ENCODE data around the gene ELL3.

DNA sequence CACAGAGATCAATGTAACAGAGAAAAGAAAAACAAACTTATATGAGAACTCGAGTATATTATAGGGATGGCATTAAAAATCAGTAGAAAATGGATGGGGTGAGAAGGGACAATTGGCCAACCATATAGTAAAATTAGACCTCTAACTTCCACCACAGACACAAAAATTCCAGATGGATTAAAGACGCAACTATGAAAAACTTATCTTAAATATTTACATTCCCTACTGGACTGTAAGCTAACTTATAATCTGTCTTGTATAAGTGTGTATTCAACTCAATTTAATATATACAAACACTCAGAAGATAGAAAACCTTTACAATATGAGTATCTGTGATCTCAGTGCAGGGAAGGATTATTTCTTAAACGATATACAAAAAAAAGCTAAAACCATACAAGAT is 44.7 kb upstream of the ELL3 start:
- TF ChIP-seq, protein P1, sequence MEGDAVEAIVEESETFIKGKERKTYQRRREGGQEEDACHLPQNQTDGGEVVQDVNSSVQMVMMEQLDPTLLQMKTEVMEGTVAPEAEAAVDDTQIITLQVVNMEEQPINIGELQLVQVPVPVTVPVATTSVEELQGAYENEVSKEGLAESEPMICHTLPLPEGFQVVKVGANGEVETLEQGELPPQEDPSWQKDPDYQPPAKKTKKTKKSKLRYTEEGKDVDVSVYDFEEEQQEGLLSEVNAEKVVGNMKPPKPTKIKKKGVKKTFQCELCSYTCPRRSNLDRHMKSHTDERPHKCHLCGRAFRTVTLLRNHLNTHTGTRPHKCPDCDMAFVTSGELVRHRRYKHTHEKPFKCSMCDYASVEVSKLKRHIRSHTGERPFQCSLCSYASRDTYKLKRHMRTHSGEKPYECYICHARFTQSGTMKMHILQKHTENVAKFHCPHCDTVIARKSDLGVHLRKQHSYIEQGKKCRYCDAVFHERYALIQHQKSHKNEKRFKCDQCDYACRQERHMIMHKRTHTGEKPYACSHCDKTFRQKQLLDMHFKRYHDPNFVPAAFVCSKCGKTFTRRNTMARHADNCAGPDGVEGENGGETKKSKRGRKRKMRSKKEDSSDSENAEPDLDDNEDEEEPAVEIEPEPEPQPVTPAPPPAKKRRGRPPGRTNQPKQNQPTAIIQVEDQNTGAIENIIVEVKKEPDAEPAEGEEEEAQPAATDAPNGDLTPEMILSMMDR (conservative IDR thresholded peaks at IDR 0.05; ENCODE audit: low read depth, low read length), result no peak
- TF ChIP-seq EZH2 (IDR thresholded peaks at IDR 0.05; ENCODE audit: borderline replicate concordance, low read depth, low read length, poor library complexity, severe bottlenecking), result no peak

Data from A673 (cell line).